IMR-90 (cell line): ENCODE results near the gene STK25. TPM values are rescaled to one million over a fixed set of nuclear protein-coding genes. Genes with fewer than 3 reads are reported as not detected.

Experiments used
- ATAC-seq: fragments of 200-7000 bp; cut with Tn5 transposase; 2 replicates; pipeline ENCODE4 v1.9.1; 2020; ENCODE audit warnings: low read depth, mild to moderate bottlenecking, moderate library complexity
- BruUV-seq: library from RNA; stranded (reverse); fragments of 400-500 nt; replicated peaks from 2 replicates; lab custom pipeline; 2021; lab: Mats Ljungman, UMichigan
- CTCF ChIA-PET: fragments of 300-600 bp; formaldehyde crosslinking; extraction: SDS; loops from one replicate; lab custom pipeline; 2021; ENCODE audit warnings: antibody characterized with exemption; lab: Yijun Ruan, JAX
- POLR2A ChIA-PET: fragments of 300-600 bp; sonication (Branson Sonifier 250); formaldehyde crosslinking; loops from one replicate; lab custom pipeline; 2022; ENCODE audit warnings: antibody characterized with exemption; ENCODE audit not compliant: unreplicated experiment; lab: Charles Lee
- DNase-seq: peaks from one replicate; pipeline ENCODE4 v3.0.0; 2013
- H2AFZ ChIP-seq: replicated peaks from 2 replicates; pipeline ENCODE3; 2013; ENCODE audit warnings: low read length, mild to moderate bottlenecking; ENCODE audit not compliant: poor library complexity
- H2AK5ac ChIP-seq: 2 replicates; pipeline ENCODE4 v1.6.1; 2013; ENCODE audit warnings: low read depth, low read length, inconsistent platforms
- H2AK9ac ChIP-seq: replicated peaks from 2 replicates; pipeline ENCODE3; 2013; ENCODE audit warnings: mild to moderate bottlenecking, low read depth, low read length, moderate library complexity; ENCODE audit not compliant: poor library complexity
- H2BK120ac ChIP-seq: 2 replicates; pipeline ENCODE4 v1.6.1; 2013; ENCODE audit warnings: low read depth, low read length, inconsistent platforms
- H2BK15ac ChIP-seq: 3 replicates; pipeline ENCODE4 v1.6.1; 2013; ENCODE audit warnings: low read depth, low read length, inconsistent platforms
- H2BK20ac ChIP-seq: 2 replicates; pipeline ENCODE4 v1.6.1; 2013; ENCODE audit warnings: low read depth, mild to moderate bottlenecking, inconsistent platforms, low read length, moderate library complexity
- H2BK5ac ChIP-seq: 2 replicates; pipeline ENCODE4 v1.6.1; 2013; ENCODE audit warnings: mild to moderate bottlenecking, low read depth, low read length, inconsistent platforms; ENCODE audit not compliant: poor library complexity, severe bottlenecking
- H3K14ac ChIP-seq: replicated peaks from 2 replicates; pipeline ENCODE4 v1.6.1; 2013; ENCODE audit warnings: low read depth, low read length, inconsistent platforms
- H3K18ac ChIP-seq: 2 replicates; pipeline ENCODE4 v1.6.1; 2013; ENCODE audit warnings: low read depth, low read length, control low read depth
- H3K23ac ChIP-seq: 2 replicates; pipeline ENCODE4 v1.6.1; 2013; ENCODE audit warnings: low read depth, low read length, inconsistent platforms
- H3K27ac ChIP-seq: 2 replicates; pipeline ENCODE4 v1.5.1; 2013; ENCODE audit warnings: mild to moderate bottlenecking, control low read depth, low read length; ENCODE audit not compliant: insufficient read depth
- H3K27me3 ChIP-seq: 2 replicates; pipeline ENCODE4 v1.6.1; 2013; ENCODE audit warnings: low read length; ENCODE audit not compliant: control insufficient read depth, insufficient read depth
- H3K36me3 ChIP-seq: 2 replicates; pipeline ENCODE4 v1.6.1; 2013; ENCODE audit warnings: low read length, mixed read lengths; ENCODE audit not compliant: control insufficient read depth, insufficient read depth
- H3K4ac ChIP-seq: 2 replicates; pipeline ENCODE4 v1.6.1; 2013; ENCODE audit warnings: low read depth, low read length, inconsistent platforms
- H3K4me1 ChIP-seq: 2 replicates; pipeline ENCODE4 v1.6.1; 2013; ENCODE audit warnings: low read length, mixed read lengths; ENCODE audit not compliant: control insufficient read depth, insufficient read depth
- H3K4me2 ChIP-seq: 2 replicates; pipeline ENCODE4 v1.6.1; 2013; ENCODE audit warnings: low read depth, mild to moderate bottlenecking, control low read depth, low read length, moderate library complexity
- H3K4me3 ChIP-seq: 2 replicates; pipeline ENCODE4 v1.5.1; 2013; ENCODE audit warnings: low read depth, mild to moderate bottlenecking, control low read depth, low read length, moderate library complexity; ENCODE audit not compliant: insufficient read depth
- H3K56ac ChIP-seq: 2 replicates; pipeline ENCODE4 v1.6.1; 2013; ENCODE audit warnings: low read length, inconsistent platforms; ENCODE audit not compliant: insufficient read depth; ENCODE audit errors: extremely low read depth
- H3K79me1 ChIP-seq, 2 experiments: 2 replicates each; pipeline ENCODE4 v1.6.1; 2013; ENCODE audit warnings: low read length in 2 of 2, inconsistent platforms in 1 of 2, low read depth in 1 of 2
- H3K9ac ChIP-seq: 2 replicates; pipeline ENCODE4 v1.6.1; 2013; ENCODE audit warnings: low read depth, low read length, control low read depth
- H3K9me1 ChIP-seq: 2 replicates; pipeline ENCODE4 v1.6.1; 2013; ENCODE audit warnings: low read length, inconsistent platforms; ENCODE audit not compliant: insufficient read depth
- H3K9me3 ChIP-seq: 2 replicates; pipeline ENCODE4 v1.6.1; 2013; ENCODE audit warnings: low read length; ENCODE audit not compliant: control insufficient read depth, insufficient read depth
- H4K20me1 ChIP-seq: 2 replicates; pipeline ENCODE4 v1.6.1; 2013; ENCODE audit warnings: low read length, inconsistent platforms; ENCODE audit not compliant: insufficient read depth
- H4K5ac ChIP-seq: 2 replicates; pipeline ENCODE4 v1.6.1; 2013; ENCODE audit warnings: mild to moderate bottlenecking, low read depth, low read length, control low read depth
- H4K8ac ChIP-seq, 2 experiments: 2 replicates each; pipeline ENCODE4 v1.6.1; 2013; ENCODE audit warnings: low read depth in 2 of 2, low read length in 2 of 2, control low read depth in 1 of 2, inconsistent platforms in 1 of 2
- H4K91ac ChIP-seq: 2 replicates; pipeline ENCODE4 v1.6.1; 2013; ENCODE audit warnings: low read depth, low read length, inconsistent platforms; ENCODE audit not compliant: insufficient read depth
- BHLHE40 ChIP-seq: fragments of 150-350 bp; IDR thresholded peaks from 2 replicates; pipeline ENCODE4 v1.6.1; 2016; ENCODE audit warnings: mild to moderate bottlenecking, low read depth, low read length
- MXI1 ChIP-seq: IDR thresholded peaks from 2 replicates; pipeline ENCODE4 v1.6.1; 2012; ENCODE audit warnings: low read depth, mild to moderate bottlenecking, low read length, moderate library complexity, borderline replicate concordance
- NFE2L2 ChIP-seq: fragments of 150-350 bp; IDR thresholded peaks from 2 replicates; pipeline ENCODE4 v1.6.1; 2016; ENCODE audit warnings: low read depth, mild to moderate bottlenecking, low read length
- WGBS, 2 experiments: methylation state at CpG; one replicate each; pipeline versions ENCODE4 v1.1.5 to v1.1.7; 2013; ENCODE audit warnings: missing lambda C conversion rate in 2 of 2; ENCODE audit not compliant: insufficient read length in 1 of 2; ENCODE audit errors: extremely low coverage in 2 of 2; 5-methylcytosine and 5-hydroxymethylcytosine counted together
- dilution Hi-C: fragments of 300-500 bp; cut with HindIII; formaldehyde crosslinking; loops from one replicate; pipeline ENCODE4 v1.14.3; 2018; ENCODE audit warnings: low sequenced_read_pairs; ENCODE audit not compliant: unreplicated experiment
- in situ Hi-C: fragments of 300-500 bp; cut with MboI; formaldehyde crosslinking; loops from 3 replicates; pipeline ENCODE4 v1.14.3; 2019; ENCODE audit warnings: low sequenced_read_pairs, inconsistent platforms, mixed read lengths
- intact Hi-C: fragments of 100-400 bp; cut with micrococcal nuclease; formaldehyde crosslinking; loops from 2 replicates; pipeline ENCODE4 v1.10.0; 2022
- polyA plus RNA-seq, 3 experiments: library from polyadenylated mRNA; depleted of rRNA; stranded (reverse); fragments of >200 nt; gene quantifications; 2 replicates each; pipeline ENCODE4 v1.2.3, GENCODE V29; 2012; ENCODE audit warnings: low replicate concordance in 1 of 3
- total RNA-seq: library from RNA; depleted of rRNA; stranded (reverse); fragments of >200 nt; gene quantifications from 2 replicates; pipeline ENCODE4 v1.2.3, GENCODE V29; 2012
- TF ChIP-seq, protein P1 (sequence below): fragments of 150-350 bp; IDR thresholded peaks from 2 replicates; pipeline ENCODE4 v1.6.1; 2016; ENCODE audit warnings: low read depth, mild to moderate bottlenecking, low read length, moderate library complexity, borderline replicate concordance

Gene STK25
- total and polyA plus RNA-seq, 2 of the 4 experiments (the other 2 are of a cell fraction), result 258 to 392 TPM

GRCh38 chr2:241475267-241475666 is 33.1 kb downstream of the STK25 start:
- no peak overlapping the region for H3K18ac ChIP-seq

More at GRCh38 chr2:241475267-241475666, 33.1 kb downstream of the STK25 start:
- peaks cover 1% of the 10 kb centered on the region; the same call in 1 of the 2 replicates for H3K36me3 ChIP-seq
- H3K56ac ChIP-seq, result no peak overlapping the region
- H3K4me3 ChIP-seq, result no peak overlapping the region
- no peaks in the 10 kb centered on the region for H3K4me1 ChIP-seq
- no peak overlapping the region for H2AK9ac ChIP-seq
- no peak overlapping the region for H4K8ac ChIP-seq
- H3K4ac ChIP-seq, result no peak overlapping the region
- POLR2A ChIA-PET, result no interaction called here
- TF ChIP-seq BHLHE40 (no peak), MXI1 (no peak), NFE2L2 (no peak)
- TF ChIP-seq, protein P1, sequence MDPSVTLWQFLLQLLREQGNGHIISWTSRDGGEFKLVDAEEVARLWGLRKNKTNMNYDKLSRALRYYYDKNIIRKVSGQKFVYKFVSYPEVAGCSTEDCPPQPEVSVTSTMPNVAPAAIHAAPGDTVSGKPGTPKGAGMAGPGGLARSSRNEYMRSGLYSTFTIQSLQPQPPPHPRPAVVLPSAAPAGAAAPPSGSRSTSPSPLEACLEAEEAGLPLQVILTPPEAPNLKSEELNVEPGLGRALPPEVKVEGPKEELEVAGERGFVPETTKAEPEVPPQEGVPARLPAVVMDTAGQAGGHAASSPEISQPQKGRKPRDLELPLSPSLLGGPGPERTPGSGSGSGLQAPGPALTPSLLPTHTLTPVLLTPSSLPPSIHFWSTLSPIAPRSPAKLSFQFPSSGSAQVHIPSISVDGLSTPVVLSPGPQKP, result no peak
- no peaks in the 10 kb centered on the region for H3K9me3 ChIP-seq
- no peaks in the 10 kb centered on the region for H4K20me1 ChIP-seq
- CTCF ChIA-PET, result no interaction called here
- H2BK15ac ChIP-seq, result no peak overlapping the region
- H3K27ac ChIP-seq, result no peak overlapping the region
- BruUV-seq, result no TSS peak
- H3K9ac ChIP-seq, result no peak overlapping the region
- H2BK120ac ChIP-seq, result no peak overlapping the region
- no peak overlapping the region for H3K4me2 ChIP-seq
- no peak overlapping the region for H2BK5ac ChIP-seq
- no peaks in the 10 kb centered on the region for H3K9me1 ChIP-seq
- H3K14ac ChIP-seq, result no peak overlapping the region
- H3K27me3 ChIP-seq, result peaks cover 9% of the 10 kb centered on the region
- no peak overlapping the region for H4K5ac ChIP-seq
- no peak overlapping the region for H2AK5ac ChIP-seq
- dilution Hi-C loops, result no loop called here
- no peaks in the 10 kb centered on the region for H3K79me1 ChIP-seq
- in situ Hi-C loops, result no loop called here
- DNase-seq (no peak), ATAC-seq (no peak)
- no peak overlapping the region for H3K23ac ChIP-seq
- no peak overlapping the region for H4K91ac ChIP-seq
- H2AFZ ChIP-seq, result no peak overlapping the region
- no peak overlapping the region for H2BK20ac ChIP-seq
- no CpG with 5 or more reads among the region's 3 CpGs for WGBS, 2 experiments
- intact Hi-C loops, result no loop called here
